WI38 (cell line): ENCODE results near the gene TCP11.
"Not testable (repeated sequence)": the region's sequence is repeated elsewhere in the genome, so short reads cannot be mapped to it uniquely, and the experiment has no call there.

Source experiments
- H3K4me3 ChIP-seq: 2 replicates; pipeline ENCODE4 v1.5.1; 2011; ENCODE audit warnings: low read depth, mild to moderate bottlenecking, control low read depth, low read length
- TF ChIP-seq, protein P1 (sequence below): IDR thresholded peaks from 2 replicates; pipeline ENCODE4 v1.5.1; 2012; ENCODE audit warnings: low read depth, mild to moderate bottlenecking, control low read depth, low read length

The TCP11 gene

DNA sequence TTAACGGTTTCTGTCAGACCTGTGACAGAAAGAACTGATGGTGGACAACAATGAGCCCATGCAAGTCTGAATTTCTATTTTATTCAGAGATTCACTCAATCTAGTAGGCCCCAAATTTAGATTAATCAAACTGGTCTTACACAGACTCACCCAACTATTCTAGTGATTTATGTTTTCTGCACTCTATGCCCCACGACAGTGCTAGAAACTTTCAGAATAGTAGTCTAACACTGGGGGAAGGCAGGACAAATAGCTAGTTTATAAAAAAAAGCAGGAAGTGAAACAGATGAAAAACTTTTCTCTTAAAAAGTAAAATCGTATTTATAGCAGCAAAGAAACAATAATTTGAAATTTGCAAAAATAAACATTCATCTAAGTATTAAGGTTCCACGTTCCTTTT lies 5.0 kb downstream of the TCP11 start:
- H3K4me3 ChIP-seq = no peak overlapping the region
- TF ChIP-seq, protein P1, sequence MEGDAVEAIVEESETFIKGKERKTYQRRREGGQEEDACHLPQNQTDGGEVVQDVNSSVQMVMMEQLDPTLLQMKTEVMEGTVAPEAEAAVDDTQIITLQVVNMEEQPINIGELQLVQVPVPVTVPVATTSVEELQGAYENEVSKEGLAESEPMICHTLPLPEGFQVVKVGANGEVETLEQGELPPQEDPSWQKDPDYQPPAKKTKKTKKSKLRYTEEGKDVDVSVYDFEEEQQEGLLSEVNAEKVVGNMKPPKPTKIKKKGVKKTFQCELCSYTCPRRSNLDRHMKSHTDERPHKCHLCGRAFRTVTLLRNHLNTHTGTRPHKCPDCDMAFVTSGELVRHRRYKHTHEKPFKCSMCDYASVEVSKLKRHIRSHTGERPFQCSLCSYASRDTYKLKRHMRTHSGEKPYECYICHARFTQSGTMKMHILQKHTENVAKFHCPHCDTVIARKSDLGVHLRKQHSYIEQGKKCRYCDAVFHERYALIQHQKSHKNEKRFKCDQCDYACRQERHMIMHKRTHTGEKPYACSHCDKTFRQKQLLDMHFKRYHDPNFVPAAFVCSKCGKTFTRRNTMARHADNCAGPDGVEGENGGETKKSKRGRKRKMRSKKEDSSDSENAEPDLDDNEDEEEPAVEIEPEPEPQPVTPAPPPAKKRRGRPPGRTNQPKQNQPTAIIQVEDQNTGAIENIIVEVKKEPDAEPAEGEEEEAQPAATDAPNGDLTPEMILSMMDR = no peak

DNA sequence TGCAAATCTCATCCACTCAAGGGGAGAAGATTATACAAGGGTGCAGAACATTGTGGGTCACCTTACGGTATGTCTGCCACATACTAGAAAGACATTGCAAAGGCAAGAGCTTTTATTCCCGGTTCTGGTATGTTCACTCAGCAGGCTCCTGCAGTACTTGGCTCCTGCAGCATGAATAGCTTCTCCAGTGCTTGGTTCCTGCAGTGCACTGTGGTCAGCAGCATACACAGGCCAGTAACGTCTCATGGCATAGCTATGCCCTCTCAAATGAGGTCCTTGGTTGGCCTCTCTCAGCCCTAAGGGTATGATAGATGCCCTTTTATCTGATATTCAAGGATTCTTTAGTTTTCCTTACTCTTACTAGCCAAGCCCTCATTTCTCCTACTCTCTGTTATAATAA lies 12.6 kb downstream of the TCP11 start:
- TF ChIP-seq, protein P1 = no peak
- H3K4me3 ChIP-seq = no peak overlapping the region

DNA sequence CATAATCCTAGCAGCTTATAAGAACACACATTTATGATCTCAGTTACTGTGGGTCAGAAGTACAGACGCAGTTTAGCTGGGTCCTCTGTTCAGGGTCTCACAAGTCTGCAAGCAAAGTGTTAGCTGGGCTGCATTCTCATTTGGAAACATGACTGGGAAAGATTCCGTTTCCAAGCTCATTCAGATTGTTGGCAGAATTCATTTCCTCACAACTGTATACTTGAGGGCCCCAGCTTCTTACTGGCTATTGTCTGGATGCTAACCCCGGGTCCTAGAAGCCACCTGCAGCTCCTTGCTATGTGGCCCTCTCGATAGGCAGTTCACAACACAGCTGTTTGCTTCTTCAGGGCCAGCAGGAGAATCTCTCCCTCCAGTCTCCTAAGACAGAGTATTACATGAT lies 13.1 kb downstream of the TCP11 start:
- TF ChIP-seq, protein P1 = no peak
- H3K4me3 ChIP-seq = no peak overlapping the region

DNA sequence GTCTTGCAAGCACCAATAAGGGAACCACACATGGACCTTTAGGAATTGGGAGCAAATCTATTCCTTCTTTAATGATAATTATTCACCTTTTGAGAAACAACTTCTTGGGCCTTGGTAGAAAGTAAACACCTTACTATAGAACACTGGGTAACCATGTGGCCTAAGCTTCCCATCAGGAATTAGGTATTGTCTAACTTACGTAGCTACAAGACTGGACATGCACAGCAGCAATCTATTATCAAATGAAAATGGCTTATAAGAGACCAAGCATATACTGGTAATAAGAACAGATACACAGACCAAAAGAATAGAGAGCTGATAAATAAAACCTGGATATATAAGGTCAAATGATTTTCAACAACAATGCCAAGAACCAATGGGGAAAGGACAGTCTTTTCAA lies 16.8 kb downstream of the TCP11 start:
- TF ChIP-seq, protein P1 = no peak
- H3K4me3 ChIP-seq = no peak overlapping the region

DNA sequence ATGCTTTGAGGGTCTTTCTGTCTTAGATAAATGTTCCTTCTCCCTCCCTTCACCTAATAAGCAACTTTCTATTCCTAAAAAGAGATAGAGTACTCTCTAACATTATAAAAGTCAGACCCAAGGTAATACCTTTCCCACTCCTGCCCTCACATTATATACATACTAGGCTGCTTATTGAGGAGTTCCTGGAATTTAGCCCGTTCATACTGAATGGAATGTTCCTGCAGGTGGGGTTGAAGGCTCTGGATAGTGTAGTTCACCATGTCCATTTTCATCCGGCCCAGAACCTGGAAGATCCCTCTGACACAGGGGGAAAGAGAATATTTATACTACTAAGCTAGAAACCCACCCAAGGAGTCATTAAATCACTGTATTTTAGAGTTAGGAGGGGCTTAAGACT lies 20.4 kb downstream of the TCP11 start:
- H3K4me3 ChIP-seq = no peak overlapping the region
- TF ChIP-seq, protein P1 = no peak

DNA sequence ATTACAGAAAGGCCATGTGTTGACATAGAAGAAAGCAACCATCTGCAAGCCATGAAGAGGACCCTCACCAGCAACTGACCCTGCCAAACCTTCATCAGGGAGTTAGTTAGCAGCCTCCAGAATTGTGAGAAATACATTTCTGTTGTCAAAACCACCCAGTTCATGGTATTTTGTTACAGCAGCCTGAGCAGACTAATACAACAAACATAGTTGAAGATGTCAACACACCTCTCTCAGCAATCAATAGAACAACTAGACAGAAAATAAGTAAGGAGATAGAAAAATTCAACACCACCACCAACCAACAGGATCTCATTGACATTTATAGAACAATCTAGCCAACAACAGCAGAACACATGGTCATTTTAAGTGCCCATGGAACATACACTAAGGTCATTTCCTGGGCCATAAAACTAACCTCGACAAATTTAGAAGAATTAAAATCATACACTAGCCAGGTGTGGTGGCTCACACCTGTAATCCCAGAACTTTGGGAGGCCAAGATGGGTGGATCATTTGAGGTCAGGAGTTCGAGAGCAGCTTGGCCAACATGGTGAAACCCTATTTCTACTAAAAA lies 32.7 kb downstream of the TCP11 start:
- no peak overlapping the region for H3K4me3 ChIP-seq
- TF ChIP-seq, protein P1 = no peak

DNA sequence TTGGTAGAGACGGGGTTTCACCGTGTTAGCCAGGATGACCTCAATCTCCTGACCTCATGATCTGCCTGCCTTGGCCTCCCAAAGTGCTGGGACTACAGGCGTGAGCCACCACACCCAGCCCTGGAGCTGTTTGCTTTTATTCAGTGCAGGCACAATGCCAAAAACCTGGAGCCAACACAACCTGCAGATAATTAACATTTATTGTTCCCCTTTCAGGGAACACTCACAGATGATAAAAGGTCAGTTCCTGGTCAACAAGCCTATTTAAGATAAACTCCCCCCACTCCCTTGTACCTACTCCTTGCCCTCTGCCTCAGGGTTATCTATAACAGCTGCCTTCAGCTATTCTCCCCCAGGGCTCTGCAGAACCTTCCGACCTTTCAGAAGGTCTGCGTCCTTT lies 33.4 kb downstream of the TCP11 start:
- H3K4me3 ChIP-seq = not testable (repeated sequence)

DNA sequence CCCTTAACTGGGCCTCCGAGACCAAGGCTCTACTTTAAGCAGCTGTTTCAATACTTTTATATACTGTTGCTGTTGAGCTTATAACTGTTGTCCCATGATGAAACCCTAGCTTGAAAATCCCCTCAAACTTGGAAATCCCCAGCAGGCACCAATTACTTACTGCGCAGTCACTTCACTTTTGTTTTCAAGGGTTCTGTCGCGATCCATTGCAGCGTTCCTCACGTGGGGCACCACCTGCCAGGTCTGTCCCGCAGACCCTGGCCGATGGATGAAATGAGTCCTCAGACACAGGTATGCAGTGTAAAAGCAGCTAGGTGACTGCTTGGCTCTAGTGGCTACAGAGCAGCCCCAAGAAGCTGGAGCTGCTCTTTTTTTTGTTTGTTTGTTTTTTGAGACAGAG lies 33.9 kb downstream of the TCP11 start:
- H3K4me3 ChIP-seq = not testable (repeated sequence)

DNA sequence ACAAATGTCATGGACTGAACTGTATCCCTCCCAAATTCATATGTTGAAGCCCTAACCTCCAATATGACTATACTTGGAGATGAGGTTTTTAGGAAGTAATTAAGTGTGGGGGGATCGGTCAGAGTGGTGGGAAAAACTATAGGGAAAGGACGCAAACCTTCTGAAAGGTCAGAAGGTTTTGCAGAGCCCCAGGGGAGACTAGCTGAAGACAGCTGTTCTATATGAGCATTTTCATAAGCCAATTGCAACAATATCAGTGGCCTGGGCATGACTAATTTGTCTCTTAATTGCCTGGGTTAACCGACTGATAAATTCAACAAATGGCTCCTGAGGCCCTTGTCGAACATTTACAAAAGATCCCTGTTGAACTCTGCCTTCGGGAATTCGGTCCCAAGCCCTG lies 35.1 kb downstream of the TCP11 start:
- H3K4me3 ChIP-seq = not testable (repeated sequence)
